GM21619 (cell line): Measurements from ENCODE around the gene ARHGAP28.

Experiments
- ATAC-seq: cut with Tn5 transposase; IDR thresholded peaks from one replicate; pipeline ENCODE4 v1.9.1; 2021; ENCODE audit not compliant: unreplicated experiment

Gene ARHGAP28

GRCh38 chr18:6955304-6955703 lies 225.8 kb downstream of the ARHGAP28 start:
- no peak for ATAC-seq

- ATAC-seq: no peak
These were observed 227.0 kb downstream of the ARHGAP28 start for GRCh38 chr18:6956495-6956894.

GRCh38 chr18:6956999-6957398 lies 227.5 kb downstream of the ARHGAP28 start:
- no peak for ATAC-seq

- ATAC-seq: no peak
These were observed 229.6 kb downstream of the ARHGAP28 start for GRCh38 chr18:6959110-6959509.

- no peak for ATAC-seq
These were observed 230.6 kb downstream of the ARHGAP28 start for GRCh38 chr18:6960124-6960523.

- no peak for ATAC-seq
These were observed 231.1 kb downstream of the ARHGAP28 start for GRCh38 chr18:6960656-6961055.

- ATAC-seq: no peak
These were observed 231.8 kb downstream of the ARHGAP28 start for GRCh38 chr18:6961331-6961730.

- no peak for ATAC-seq
These were observed 233.3 kb downstream of the ARHGAP28 start for GRCh38 chr18:6962571-6963451.

GRCh38 chr18:6963452-6964097 lies 234.1 kb downstream of the ARHGAP28 start:
- ATAC-seq: no peak
